H1 (cell line): ENCODE results near the gene G3BP1. TPM values are rescaled to one million over a fixed set of nuclear protein-coding genes. Genes with fewer than 3 reads are reported as not detected.

Experiments used
- CTCF ChIA-PET: fragments of 300-600 bp; sonication (Branson Sonifier 250); formaldehyde crosslinking; loops from one replicate; lab custom pipeline; 2021; ENCODE audit not compliant: partially characterized antibody; lab: Charles Lee
- POLR2A ChIA-PET: fragments of 300-600 bp; sonication (Branson Sonifier 250); formaldehyde crosslinking; loops from one replicate; lab custom pipeline; 2021; ENCODE audit warnings: inconsistent platforms; ENCODE audit not compliant: partially characterized antibody; lab: Charles Lee
- DNase-seq, 2 experiments: peaks; one replicate each; pipeline versions ENCODE4 v3.0.0 to v3.0.0-alpha.2; 2010 to 2022; ENCODE audit warnings: low spot score in 2 of 2, low read depth in 1 of 2, mixed read lengths in 1 of 2
- FAIRE-seq: peaks from 2 replicates; lab custom pipeline; 2011; peaks lifted over from hg19 to GRCh38; lab: Jason Lieb, UNC
- H2AFZ ChIP-seq: 2 replicates; pipeline ENCODE4 v1.8.1; 2012; ENCODE audit warnings: low read length, inconsistent platforms
- H2AK5ac ChIP-seq: 2 replicates; pipeline ENCODE4 v1.6.1; 2013; ENCODE audit warnings: low read depth, low read length
- H2BK120ac ChIP-seq: replicated peaks from 2 replicates; pipeline ENCODE3; 2013; ENCODE audit warnings: low read depth, low read length, inconsistent platforms
- H2BK12ac ChIP-seq: 2 replicates; pipeline ENCODE4 v1.6.1; 2013; ENCODE audit warnings: low read depth, low read length
- H2BK15ac ChIP-seq: 2 replicates; pipeline ENCODE4 v1.6.1; 2013; ENCODE audit warnings: low read length
- H2BK20ac ChIP-seq: 2 replicates; pipeline ENCODE4 v1.6.1; 2013; ENCODE audit warnings: low read length
- H2BK5ac ChIP-seq: 2 replicates; pipeline ENCODE4 v1.6.1; 2013; ENCODE audit warnings: low read depth, low read length
- H3K14ac ChIP-seq: 2 replicates; pipeline ENCODE4 v1.6.1; 2013; ENCODE audit warnings: inconsistent platforms; ENCODE audit not compliant: insufficient read length
- H3K18ac ChIP-seq: 2 replicates; pipeline ENCODE4 v1.6.1; 2013; ENCODE audit warnings: low read length; ENCODE audit errors: extremely low read depth
- H3K23ac ChIP-seq: 2 replicates; pipeline ENCODE4 v1.6.1; 2013; ENCODE audit warnings: inconsistent platforms; ENCODE audit not compliant: insufficient read length
- H3K23me2 ChIP-seq: 2 replicates; pipeline ENCODE4 v1.6.1; 2013; ENCODE audit warnings: low read depth, low read length
- H3K27ac ChIP-seq: 2 replicates; pipeline ENCODE4 v1.6.1; 2011; ENCODE audit warnings: low read depth, low read length, inconsistent platforms
- H3K27me3 ChIP-seq, 4 experiments: replicated peaks in 1 of 4; 1 replicate in 1 of 4; 2 replicates in 3 of 4; pipeline versions ENCODE4 v1.6.1 to v1.8.1; 2011 to 2013; ENCODE audit warnings: low read length in 3 of 4, mild to moderate bottlenecking in 3 of 4, inconsistent platforms in 2 of 4, mixed read lengths in 2 of 4, moderate library complexity in 1 of 4; ENCODE audit not compliant: control insufficient read depth in 3 of 4, insufficient read depth in 3 of 4; ENCODE audit errors: extremely low read depth in 1 of 4
- H3K36me3 ChIP-seq, 4 experiments: 2 replicates each; pipeline versions ENCODE4 v1.6.1 to v1.8.1; 2011 to 2013; ENCODE audit warnings: mild to moderate bottlenecking in 4 of 4, low read length in 3 of 4, moderate library complexity in 2 of 4, control low read depth in 1 of 4, inconsistent platforms in 1 of 4; ENCODE audit not compliant: insufficient read depth in 4 of 4, control insufficient read depth in 2 of 4
- H3K4ac ChIP-seq: replicated peaks from 2 replicates; pipeline ENCODE3; 2013; ENCODE audit warnings: low read length, low read depth, mixed read lengths, inconsistent platforms; ENCODE audit not compliant: insufficient read length
- H3K4me1 ChIP-seq, 4 experiments: replicated peaks in 1 of 4; 1 replicate in 1 of 4; 2 replicates in 3 of 4; pipeline versions ENCODE4 v1.6.1 to v1.8.1; 2011 to 2013; ENCODE audit warnings: low read length in 3 of 4, inconsistent platforms in 2 of 4, mixed read lengths in 1 of 4; ENCODE audit not compliant: insufficient read depth in 4 of 4, control insufficient read depth in 3 of 4
- H3K4me2 ChIP-seq, 2 experiments: 2 replicates each; pipeline versions ENCODE4 v1.6.1 to v1.8.1; 2011 to 2013; ENCODE audit warnings: low read depth in 2 of 2, low read length in 2 of 2, control low read depth in 1 of 2, inconsistent platforms in 1 of 2, mild to moderate bottlenecking in 1 of 2; ENCODE audit not compliant: insufficient read depth in 1 of 2
- H3K4me3 ChIP-seq, 4 experiments: fragments of 200-600, 300-600 bp in 1 of 4; sonication (generic), shearing (Covaris generic), sonication (Bioruptor Twin) in 1 of 4; 2 replicates each; pipeline versions ENCODE4 v1.5.1 to v1.8.1; 2011 to 2016; ENCODE audit warnings: low read length in 4 of 4, low read depth in 3 of 4, control low read depth in 2 of 4, inconsistent platforms in 2 of 4, mild to moderate bottlenecking in 2 of 4, mixed read lengths in 1 of 4, moderate library complexity in 1 of 4; ENCODE audit not compliant: insufficient read depth in 2 of 4; ENCODE audit errors: extremely low read depth in 1 of 4
- H3K56ac ChIP-seq: replicated peaks from 2 replicates; pipeline ENCODE3; 2013; ENCODE audit warnings: low read depth, mild to moderate bottlenecking, mixed read lengths, low read length, inconsistent platforms; ENCODE audit not compliant: insufficient read length
- H3K79me1 ChIP-seq: 2 replicates; pipeline ENCODE4 v1.6.1; 2013; ENCODE audit warnings: low read depth, low read length, control low read depth
- H3K79me2 ChIP-seq, 2 experiments: 2 replicates each; pipeline versions ENCODE4 v1.6.1 to v1.8.1; 2012 to 2013; ENCODE audit warnings: low read length in 2 of 2, mild to moderate bottlenecking in 2 of 2, inconsistent platforms in 1 of 2; ENCODE audit not compliant: insufficient read depth in 2 of 2, control insufficient read depth in 1 of 2
- H3K9ac ChIP-seq, 4 experiments: replicated peaks in 1 of 4; 1 replicate in 1 of 4; 2 replicates in 3 of 4; pipeline versions ENCODE4 v1.6.1 to v1.8.1; 2011 to 2013; ENCODE audit warnings: low read depth in 3 of 4, low read length in 3 of 4, control low read depth in 2 of 4, mild to moderate bottlenecking in 2 of 4, moderate library complexity in 2 of 4, inconsistent platforms in 1 of 4; ENCODE audit errors: extremely low read depth in 1 of 4
- H3K9me3 ChIP-seq, 2 experiments: 2 replicates each; pipeline versions ENCODE4 v1.6.1 to v1.8.1; 2012 to 2013; ENCODE audit warnings: mild to moderate bottlenecking in 2 of 2, moderate library complexity in 2 of 2, control low read depth in 1 of 2, inconsistent platforms in 1 of 2, low read depth in 1 of 2, low read length in 1 of 2, mixed read lengths in 1 of 2; ENCODE audit not compliant: insufficient read depth in 2 of 2
- H4K20me1 ChIP-seq, 2 experiments: replicated peaks in 1 of 2; 2 replicates each; pipeline versions ENCODE3 to v1.8.1; 2011 to 2013; ENCODE audit warnings: inconsistent platforms in 2 of 2, low read length in 2 of 2, mild to moderate bottlenecking in 1 of 2; ENCODE audit not compliant: insufficient read depth in 2 of 2, control insufficient read depth in 1 of 2
- H4K5ac ChIP-seq: 2 replicates; pipeline ENCODE4 v1.6.1; 2013; ENCODE audit warnings: low read length, low read depth, mixed read lengths, inconsistent platforms; ENCODE audit not compliant: insufficient read length
- H4K8ac ChIP-seq: 2 replicates; pipeline ENCODE4 v1.8.0; 2013; ENCODE audit warnings: mild to moderate bottlenecking, moderate library complexity, low read length, inconsistent platforms; ENCODE audit not compliant: insufficient read depth; ENCODE audit errors: extremely low read depth
- H4K91ac ChIP-seq: replicated peaks from 2 replicates; pipeline ENCODE3; 2013; ENCODE audit warnings: low read length, mixed read lengths, inconsistent platforms; ENCODE audit not compliant: insufficient read length
- ATF2 ChIP-seq: IDR thresholded peaks from 2 replicates; pipeline ENCODE4 v1.6.1; 2012; ENCODE audit warnings: low read length, inconsistent platforms
- CREB1 ChIP-seq: IDR thresholded peaks from 2 replicates; pipeline ENCODE4 v1.6.1; 2012; ENCODE audit warnings: inconsistent platforms
- EGR1 ChIP-seq: IDR thresholded peaks from 2 replicates; pipeline ENCODE4 v1.6.1; 2011; ENCODE audit warnings: low read depth, low read length, borderline replicate concordance
- GABPA ChIP-seq: IDR thresholded peaks from 2 replicates; pipeline ENCODE4 v1.6.1; 2011; ENCODE audit warnings: mild to moderate bottlenecking, low read length, moderate library complexity, borderline replicate concordance; ENCODE audit not compliant: insufficient read depth
- JUN ChIP-seq: IDR thresholded peaks from 2 replicates; pipeline ENCODE4 v1.6.1; 2011; ENCODE audit warnings: low read depth, mild to moderate bottlenecking, improper control_type of control experiment, low read length
- NRF1 ChIP-seq: IDR thresholded peaks from 2 replicates; pipeline ENCODE4 v1.6.1; 2011; ENCODE audit warnings: mild to moderate bottlenecking, low read depth, low read length, improper control_type of control experiment
- RBBP5 ChIP-seq: IDR thresholded peaks from 2 replicates; pipeline ENCODE4 v1.7.1; 2012; ENCODE audit warnings: low read depth, mild to moderate bottlenecking, inconsistent platforms, low read length, moderate library complexity, borderline replicate concordance
- SIN3A ChIP-seq, 2 experiments: IDR thresholded peaks in 1 of 2; conservative IDR thresholded peaks in 1 of 2; 2 replicates each; pipeline ENCODE4 v1.6.1; 2011 to 2012; ENCODE audit warnings: low read length in 2 of 2, improper control_type of control experiment in 1 of 2, low read depth in 1 of 2, mild to moderate bottlenecking in 1 of 2
- SIRT6 ChIP-seq: IDR thresholded peaks from one replicate; pipeline ENCODE4 v1.7.1; 2012; ENCODE audit warnings: low read length, inconsistent platforms
- SP2 ChIP-seq: IDR thresholded peaks from 2 replicates; pipeline ENCODE4 v1.6.1; 2012; ENCODE audit warnings: mild to moderate bottlenecking, low read length, inconsistent platforms
- SUZ12 ChIP-seq: fragments of 200-600 bp; sonication (generic); IDR thresholded peaks from 2 replicates; pipeline ENCODE4 v1.6.1; 2012; ENCODE audit warnings: mild to moderate bottlenecking, inconsistent platforms, low read length, moderate library complexity, mixed read lengths
- ZNF274 ChIP-seq: IDR thresholded peaks from 2 replicates; pipeline ENCODE4 v1.7.0; 2012; ENCODE audit warnings: low read length, borderline replicate concordance; ENCODE audit errors: extremely low read depth
- WGBS, 2 experiments: shearing (Covaris generic) in 1 of 2; methylation state at CpG; one replicate each; pipeline versions ENCODE4 v1.1.6 to v1.1.7; 2013 to 2015; ENCODE audit warnings: low lambda C conversion rate in 2 of 2, mixed read lengths in 2 of 2, inconsistent platforms in 1 of 2, low coverage in 1 of 2, missing lambda C conversion rate in 1 of 2; ENCODE audit not compliant: insufficient replicate concordance in 2 of 2, insufficient coverage in 1 of 2, insufficient read length in 1 of 2; ENCODE audit errors: extremely low coverage in 1 of 2, missing lambda C conversion rate in 1 of 2; 5-methylcytosine and 5-hydroxymethylcytosine counted together
- polyA plus RNA-seq, 7 experiments: library from polyadenylated mRNA; depleted of rRNA in 3 of 7; stranded (reverse) in 5 of 7; unstranded in 2 of 7; fragments of >200 nt in 5 of 7; fragments of 200-250 nt in 2 of 7; gene quantifications; 1 replicate in 5 of 7; 2 replicates in 1 of 7; 4 replicates in 1 of 7; pipeline versions ENCODE4 v1.2.1 to v1.2.3, GENCODE V29; 2011 to 2013; ENCODE audit warnings: missing spikeins in 2 of 7, mixed read lengths in 2 of 7
- total RNA-seq: library from RNA; stranded (reverse); fragmentation: NEBNext Ultra II Directional; extraction: Animal tissue kit (Norgen Biotek cat#: 25700); gene quantifications from 2 replicates; pipeline ENCODE4 v1.2.1, GENCODE V29; 2021
- TF ChIP-seq, protein P1 (sequence below): IDR thresholded peaks from 2 replicates; pipeline ENCODE4 v1.6.1; 2012; ENCODE audit warnings: inconsistent platforms

G3BP1 gene
- total and polyA plus RNA-seq, 2 of the 8 experiments (the other 6 are each of a cell fraction or from before 2014, with no cell fraction given) = 71.2 to 516 TPM

- Histone ChIP-seq H2BK120ac (no peak overlapping the region), H4K5ac (no peak overlapping the region), H3K4ac (no peak overlapping the region), H3K4me2 (no peak overlapping the region), H2BK5ac (no peak overlapping the region), H3K23ac (no peak overlapping the region), H2BK12ac (no peak overlapping the region), H2BK15ac (no peak overlapping the region), H3K56ac (no peak overlapping the region), H4K20me1 (no peaks in the 10 kb centered on the region), H3K9ac (no peak overlapping the region), H3K36me3 (peaks cover 0 to 4% (median 1%) of the 10 kb centered on the region in 4 experiments; a peak in 1 of 8 replicates), H3K4me1 (peaks cover 0 to 4% (median under 1%) of the 10 kb centered on the region in 4 experiments; a peak in 3 of 7 replicates), H3K9me3 (no peaks in the 10 kb centered on the region), H3K79me1 (no peaks in the 10 kb centered on the region), H3K79me2 (no peaks in the 10 kb centered on the region), H3K23me2 (no peaks in the 10 kb centered on the region), H2AFZ (no peak overlapping the region), H4K91ac (no peak overlapping the region), H3K27ac (no peak overlapping the region), H3K18ac (no peak overlapping the region), H2BK20ac (no peak overlapping the region), H3K14ac (no peak overlapping the region), H2AK5ac (no peak overlapping the region), H3K27me3 (no peaks in the 10 kb centered on the region), H3K4me3 (no peak overlapping the region), H4K8ac (no peak overlapping the region)
- FAIRE-seq (no peak), DNase-seq (no peak)
- 100% methylated on average over 1 of the region's 1 CpG; no CpG with 5 or more reads in 1 of the 2 experiments for WGBS, 2 experiments
- CTCF ChIA-PET = interaction anchor here (0.9 kb wide), 1 partner anchor 322 kb away, joined by 5 read pairs; no protein-coding TSS in a partner anchor
- POLR2A ChIA-PET = interaction anchor here (1.2 to 1.8 kb wide), 2 partner anchors 9 to 50 kb away, joined by 4 read pairs; no protein-coding TSS in a partner anchor
- TF ChIP-seq, protein P1, sequence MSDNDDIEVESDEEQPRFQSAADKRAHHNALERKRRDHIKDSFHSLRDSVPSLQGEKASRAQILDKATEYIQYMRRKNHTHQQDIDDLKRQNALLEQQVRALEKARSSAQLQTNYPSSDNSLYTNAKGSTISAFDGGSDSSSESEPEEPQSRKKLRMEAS = no peak
- TF ChIP-seq CREB1 (no peak), RBBP5 (no peak), SP2 (no peak), ATF2 (no peak), SIN3A (conservative IDR thresholded peaks at IDR 0.05 in 1 of 2, IDR thresholded peaks at IDR 0.05 in 1 of 2; ENCODE audit: low read depth in 1 of 2, low read length in 2 of 2) (no peak), SIRT6 (no peak), GABPA (no peak), ZNF274 (no peak), EGR1 (no peak), JUN (no peak), NRF1 (no peak), SUZ12 (no peak)
Observed at GRCh38 chr5:151820903-151821302, 49.1 kb downstream of the G3BP1 start.
